K562 (cell line): ENCODE results near the gene PKHD1. TPM values are rescaled to one million over a fixed set of nuclear protein-coding genes. Genes with fewer than 3 reads are reported as not detected.
A peak's percentile ranks its signal among the peaks of the same experiment; 100 is the strongest.

Source experiments
- BCL6 ChIP-seq: fragments of 250-450 bp; sonication (Bioruptor Pico); IDR thresholded peaks from 2 replicates; pipeline ENCODE4 v1.4.0; 2020
- CBFA2T2 ChIP-seq: fragments of 450-650 bp; conservative IDR thresholded peaks from 2 replicates; pipeline ENCODE4 v1.6.1; 2017; ENCODE audit warnings: mild to moderate bottlenecking
- CHD2 ChIP-seq: IDR thresholded peaks from 2 replicates; pipeline ENCODE4 v1.6.1; 2011; ENCODE audit warnings: low read depth, low read length
- EP300 ChIP-seq: IDR thresholded peaks from 2 replicates; pipeline ENCODE4 v1.6.1; 2012; ENCODE audit warnings: low read length, improper control_type of control experiment
- FOXM1 ChIP-seq, 2 experiments: fragments of 450-650 bp in 1 of 2; sonication (generic) in 1 of 2; formaldehyde crosslinking in 1 of 2; IDR thresholded peaks; 2 replicates each; pipeline versions ENCODE4 v1.6.1 to v1.9.0; 2017 to 2022; ENCODE audit warnings: low read depth in 2 of 2, mild to moderate bottlenecking in 2 of 2, missing genetic modification reagents in 1 of 2, moderate library complexity in 1 of 2
- HSF4 ChIP-seq: fragments of 250-450 bp; sonication (Bioruptor Pico); IDR thresholded peaks from 2 replicates; pipeline ENCODE4 v2.1.2; 2022; ENCODE audit warnings: mild to moderate bottlenecking, moderate library complexity, borderline replicate concordance
- MYNN ChIP-seq, 2 experiments: sonication (generic); formaldehyde crosslinking in 1 of 2; IDR thresholded peaks; 2 replicates each; pipeline versions ENCODE4 v1.5.0 to v1.6.1; 2016 to 2020; ENCODE audit warnings: antibody characterized with exemption in 1 of 2, missing genetic modification reagents in 1 of 2
- PHB ChIP-seq: fragments of 250-450 bp; sonication (Bioruptor Pico); IDR thresholded peaks from 2 replicates; pipeline ENCODE4 v1.5.0; 2021
- PTBP1 ChIP-seq: fragments of 200-400 bp; formaldehyde crosslinking; IDR thresholded peaks from 2 replicates; pipeline ENCODE4 v1.6.1; 2017; ENCODE audit warnings: low read depth, low read length
- RFX7 ChIP-seq: fragments of 250-450 bp; sonication (Bioruptor Pico); IDR thresholded peaks from 2 replicates; pipeline ENCODE4 v1.5.1; 2021; ENCODE audit warnings: mild to moderate bottlenecking
- SETDB1 ChIP-seq: IDR thresholded peaks from one replicate; pipeline ENCODE4 v1.6.1; 2012; ENCODE audit warnings: low read length, control low read depth, inconsistent platforms
- TCF7 ChIP-seq: sonication (generic); IDR thresholded peaks from 2 replicates; pipeline ENCODE4 v1.6.1; 2016; ENCODE audit warnings: antibody characterized with exemption, borderline replicate concordance
- ZNF253 ChIP-seq: fragments of 250-450 bp; sonication (Bioruptor Pico); conservative IDR thresholded peaks from 2 replicates; pipeline ENCODE4 v1.6.1; 2021; ENCODE audit warnings: mild to moderate bottlenecking
- ZNF644 ChIP-seq: fragments of 200-800 bp; sonication (Bioruptor generic); IDR thresholded peaks from 2 replicates; pipeline ENCODE4 v1.6.1; 2016; ENCODE audit warnings: low read depth, missing genetic modification characterization, missing compliant biosample characterization
- ZNF766 ChIP-seq: fragments of 200-800 bp; sonication (Bioruptor generic); conservative IDR thresholded peaks from 2 replicates; pipeline ENCODE4 v1.6.1; 2016; ENCODE audit warnings: missing genetic modification characterization, missing compliant biosample characterization
- polyA plus RNA-seq, 8 experiments: library from polyadenylated mRNA; depleted of rRNA in 4 of 8; stranded (reverse) in 5 of 8; unstranded in 3 of 8; fragments of >200 nt; fragmentation: Nextera tagmentation in 2 of 8; fragmentation: Illumina TruSeq in 1 of 8; extraction: Ambion mirVana in 2 of 8; extraction: Trizol in 1 of 8; gene quantifications; 2 replicates each; pipeline versions ENCODE4 v1.2.1 to v1.2.3, GENCODE V29; 2011 to 2014; ENCODE audit warnings: inconsistent platforms in 1 of 8, missing spikeins in 1 of 8
- total RNA-seq, 7 experiments: library from RNA; depleted of rRNA in 6 of 7; stranded (reverse); fragments of >200 nt in 6 of 7; fragmentation: Illumina TruSeq in 2 of 7; extraction: Trizol in 2 of 7; gene quantifications; 2 replicates each; pipeline versions ENCODE4 v1.2.1 to v1.2.3, GENCODE V29; 2011 to 2021; ENCODE audit warnings: low replicate concordance in 1 of 7
- TF ChIP-seq, protein P1 (sequence below): fragments of 250-450 bp; sonication (Bioruptor Pico); IDR thresholded peaks from 2 replicates; pipeline ENCODE4 v1.8.0; 2022; ENCODE audit warnings: inconsistent platforms, mild to moderate bottlenecking, moderate library complexity, borderline replicate concordance
- TF ChIP-seq, protein P2 (sequence below): sonication (generic); formaldehyde crosslinking; IDR thresholded peaks from 2 replicates; pipeline ENCODE4 v1.8.1; 2023; ENCODE audit warnings: mild to moderate bottlenecking, missing genetic modification reagents
- TF ChIP-seq, protein P3 (sequence below): fragments of 250-450 bp; sonication (Bioruptor Pico); IDR thresholded peaks from 2 replicates; pipeline ENCODE4 v1.8.0; 2021; ENCODE audit warnings: mild to moderate bottlenecking, moderate library complexity
- TF ChIP-seq, protein P4 (sequence below): fragments of 450-650 bp; IDR thresholded peaks from 2 replicates; pipeline ENCODE4 v1.6.1; 2017; ENCODE audit warnings: antibody characterized with exemption
- TF ChIP-seq, protein P5 (sequence below), 2 experiments: fragments of 450-650 bp; IDR thresholded peaks; 2 replicates each; pipeline ENCODE4 v1.6.1; 2016

Gene PKHD1
- total and polyA plus RNA-seq, 9 of the 15 experiments (the other 6 are each of a cell fraction or from before 2014, with no cell fraction given): 0.01 to 0.04 (median 0.01) TPM; not detected in 6

DNA sequence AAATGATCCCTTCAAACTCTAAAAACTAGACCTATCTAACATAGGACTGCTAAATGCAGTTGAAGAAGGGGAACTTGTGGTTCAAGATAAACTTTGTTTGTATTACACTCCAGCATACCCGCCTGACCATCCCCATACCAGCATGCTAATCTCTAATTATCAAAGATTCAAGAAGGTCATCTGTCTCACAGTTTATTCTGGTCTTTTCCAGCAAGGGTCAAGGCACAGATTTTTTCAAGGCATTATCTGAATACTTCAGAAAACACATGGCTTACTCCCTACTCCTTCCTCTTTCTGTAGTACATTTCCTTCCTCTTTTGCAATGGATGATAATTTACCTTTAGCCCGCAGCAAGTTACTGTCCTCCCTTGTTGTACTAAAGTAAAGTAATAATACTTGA, 174.1 kb downstream of the PKHD1 start (continued):
- TF ChIP-seq, protein P1, sequence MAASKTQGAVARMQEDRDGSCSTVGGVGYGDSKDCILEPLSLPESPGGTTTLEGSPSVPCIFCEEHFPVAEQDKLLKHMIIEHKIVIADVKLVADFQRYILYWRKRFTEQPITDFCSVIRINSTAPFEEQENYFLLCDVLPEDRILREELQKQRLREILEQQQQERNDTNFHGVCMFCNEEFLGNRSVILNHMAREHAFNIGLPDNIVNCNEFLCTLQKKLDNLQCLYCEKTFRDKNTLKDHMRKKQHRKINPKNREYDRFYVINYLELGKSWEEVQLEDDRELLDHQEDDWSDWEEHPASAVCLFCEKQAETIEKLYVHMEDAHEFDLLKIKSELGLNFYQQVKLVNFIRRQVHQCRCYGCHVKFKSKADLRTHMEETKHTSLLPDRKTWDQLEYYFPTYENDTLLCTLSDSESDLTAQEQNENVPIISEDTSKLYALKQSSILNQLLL (CRISPR knock-in tag): no peak
- TF ChIP-seq, protein P2, sequence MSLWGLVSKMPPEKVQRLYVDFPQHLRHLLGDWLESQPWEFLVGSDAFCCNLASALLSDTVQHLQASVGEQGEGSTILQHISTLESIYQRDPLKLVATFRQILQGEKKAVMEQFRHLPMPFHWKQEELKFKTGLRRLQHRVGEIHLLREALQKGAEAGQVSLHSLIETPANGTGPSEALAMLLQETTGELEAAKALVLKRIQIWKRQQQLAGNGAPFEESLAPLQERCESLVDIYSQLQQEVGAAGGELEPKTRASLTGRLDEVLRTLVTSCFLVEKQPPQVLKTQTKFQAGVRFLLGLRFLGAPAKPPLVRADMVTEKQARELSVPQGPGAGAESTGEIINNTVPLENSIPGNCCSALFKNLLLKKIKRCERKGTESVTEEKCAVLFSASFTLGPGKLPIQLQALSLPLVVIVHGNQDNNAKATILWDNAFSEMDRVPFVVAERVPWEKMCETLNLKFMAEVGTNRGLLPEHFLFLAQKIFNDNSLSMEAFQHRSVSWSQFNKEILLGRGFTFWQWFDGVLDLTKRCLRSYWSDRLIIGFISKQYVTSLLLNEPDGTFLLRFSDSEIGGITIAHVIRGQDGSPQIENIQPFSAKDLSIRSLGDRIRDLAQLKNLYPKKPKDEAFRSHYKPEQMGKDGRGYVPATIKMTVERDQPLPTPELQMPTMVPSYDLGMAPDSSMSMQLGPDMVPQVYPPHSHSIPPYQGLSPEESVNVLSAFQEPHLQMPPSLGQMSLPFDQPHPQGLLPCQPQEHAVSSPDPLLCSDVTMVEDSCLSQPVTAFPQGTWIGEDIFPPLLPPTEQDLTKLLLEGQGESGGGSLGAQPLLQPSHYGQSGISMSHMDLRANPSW (CRISPR knock-in tag): no peak
- TF ChIP-seq CBFA2T2 (peak; percentile 64), PHB (CRISPR knock-in tag) (no peak), ZNF644 (tag) (peak; percentile 60; the same call in 1 of the 2 replicates), ZNF253 (CRISPR knock-in tag) (no peak), EP300 (peak; percentile 13; the same call in 1 of the 2 replicates), FOXM1 (IDR thresholded peaks at IDR 0.05; ENCODE audit: low read depth) (peak; percentile 31; the same call in 1 of the 2 replicates), FOXM1 (CRISPR knock-in tag; IDR thresholded peaks at IDR 0.05; ENCODE audit: low read depth) (no peak), PTBP1 (no peak), ZNF766 (CRISPR knock-in tag) (no peak), SETDB1 (no peak), HSF4 (CRISPR knock-in tag) (no peak), CHD2 (no peak), BCL6 (CRISPR knock-in tag) (no peak), RFX7 (CRISPR knock-in tag) (no peak), TCF7 (no peak), MYNN (IDR thresholded peaks at IDR 0.05) (no peak), MYNN (CRISPR knock-in tag; IDR thresholded peaks at IDR 0.05) (no peak)
- TF ChIP-seq, protein P3, sequence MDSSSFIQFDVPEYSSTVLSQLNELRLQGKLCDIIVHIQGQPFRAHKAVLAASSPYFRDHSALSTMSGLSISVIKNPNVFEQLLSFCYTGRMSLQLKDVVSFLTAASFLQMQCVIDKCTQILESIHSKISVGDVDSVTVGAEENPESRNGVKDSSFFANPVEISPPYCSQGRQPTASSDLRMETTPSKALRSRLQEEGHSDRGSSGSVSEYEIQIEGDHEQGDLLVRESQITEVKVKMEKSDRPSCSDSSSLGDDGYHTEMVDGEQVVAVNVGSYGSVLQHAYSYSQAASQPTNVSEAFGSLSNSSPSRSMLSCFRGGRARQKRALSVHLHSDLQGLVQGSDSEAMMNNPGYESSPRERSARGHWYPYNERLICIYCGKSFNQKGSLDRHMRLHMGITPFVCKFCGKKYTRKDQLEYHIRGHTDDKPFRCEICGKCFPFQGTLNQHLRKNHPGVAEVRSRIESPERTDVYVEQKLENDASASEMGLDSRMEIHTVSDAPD (CRISPR knock-in tag): no peak
- TF ChIP-seq, protein P4, sequence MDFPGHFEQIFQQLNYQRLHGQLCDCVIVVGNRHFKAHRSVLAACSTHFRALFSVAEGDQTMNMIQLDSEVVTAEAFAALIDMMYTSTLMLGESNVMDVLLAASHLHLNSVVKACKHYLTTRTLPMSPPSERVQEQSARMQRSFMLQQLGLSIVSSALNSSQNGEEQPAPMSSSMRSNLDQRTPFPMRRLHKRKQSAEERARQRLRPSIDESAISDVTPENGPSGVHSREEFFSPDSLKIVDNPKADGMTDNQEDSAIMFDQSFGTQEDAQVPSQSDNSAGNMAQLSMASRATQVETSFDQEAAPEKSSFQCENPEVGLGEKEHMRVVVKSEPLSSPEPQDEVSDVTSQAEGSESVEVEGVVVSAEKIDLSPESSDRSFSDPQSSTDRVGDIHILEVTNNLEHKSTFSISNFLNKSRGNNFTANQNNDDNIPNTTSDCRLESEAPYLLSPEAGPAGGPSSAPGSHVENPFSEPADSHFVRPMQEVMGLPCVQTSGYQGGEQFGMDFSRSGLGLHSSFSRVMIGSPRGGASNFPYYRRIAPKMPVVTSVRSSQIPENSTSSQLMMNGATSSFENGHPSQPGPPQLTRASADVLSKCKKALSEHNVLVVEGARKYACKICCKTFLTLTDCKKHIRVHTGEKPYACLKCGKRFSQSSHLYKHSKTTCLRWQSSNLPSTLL: no peak
- TF ChIP-seq, protein P5, sequence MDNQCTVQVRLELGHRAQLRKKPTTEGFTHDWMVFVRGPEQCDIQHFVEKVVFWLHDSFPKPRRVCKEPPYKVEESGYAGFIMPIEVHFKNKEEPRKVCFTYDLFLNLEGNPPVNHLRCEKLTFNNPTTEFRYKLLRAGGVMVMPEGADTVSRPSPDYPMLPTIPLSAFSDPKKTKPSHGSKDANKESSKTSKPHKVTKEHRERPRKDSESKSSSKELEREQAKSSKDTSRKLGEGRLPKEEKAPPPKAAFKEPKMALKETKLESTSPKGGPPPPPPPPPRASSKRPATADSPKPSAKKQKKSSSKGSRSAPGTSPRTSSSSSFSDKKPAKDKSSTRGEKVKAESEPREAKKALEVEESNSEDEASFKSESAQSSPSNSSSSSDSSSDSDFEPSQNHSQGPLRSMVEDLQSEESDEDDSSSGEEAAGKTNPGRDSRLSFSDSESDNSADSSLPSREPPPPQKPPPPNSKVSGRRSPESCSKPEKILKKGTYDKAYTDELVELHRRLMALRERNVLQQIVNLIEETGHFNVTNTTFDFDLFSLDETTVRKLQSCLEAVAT (IDR thresholded peaks at IDR 0.05): no peak
